ENCODE data around the gene HES1.
"Not testable (repeated sequence)": the region's sequence is repeated elsewhere in the genome, so short reads cannot be mapped to it uniquely, and the experiment has no call there.

The HES1 gene

DNA sequence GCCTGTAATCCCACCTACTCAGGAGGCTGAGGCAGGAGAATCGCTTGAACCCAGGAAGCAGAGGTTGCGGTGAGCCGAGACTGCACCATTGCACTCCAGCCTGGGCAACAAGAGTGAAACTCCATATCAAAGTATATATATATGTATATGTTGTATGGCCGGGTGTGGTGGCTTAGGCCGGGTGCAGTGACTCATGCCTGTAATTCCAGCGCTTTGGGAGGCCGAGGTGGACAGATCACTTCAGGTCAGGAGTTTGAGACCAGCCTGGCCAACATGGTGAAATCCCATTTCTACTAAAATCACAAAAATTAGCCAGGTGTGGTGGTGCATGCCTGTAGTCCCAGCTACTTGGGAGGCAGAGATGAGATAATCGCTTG lies 7.0 kb upstream of the HES1 start:
- not testable (repeated sequence) for DNase-seq

GRCh38 chr3:194129581-194130133 lies 6.3 kb upstream of the HES1 start:
- DNase-seq = no peak

DNA sequence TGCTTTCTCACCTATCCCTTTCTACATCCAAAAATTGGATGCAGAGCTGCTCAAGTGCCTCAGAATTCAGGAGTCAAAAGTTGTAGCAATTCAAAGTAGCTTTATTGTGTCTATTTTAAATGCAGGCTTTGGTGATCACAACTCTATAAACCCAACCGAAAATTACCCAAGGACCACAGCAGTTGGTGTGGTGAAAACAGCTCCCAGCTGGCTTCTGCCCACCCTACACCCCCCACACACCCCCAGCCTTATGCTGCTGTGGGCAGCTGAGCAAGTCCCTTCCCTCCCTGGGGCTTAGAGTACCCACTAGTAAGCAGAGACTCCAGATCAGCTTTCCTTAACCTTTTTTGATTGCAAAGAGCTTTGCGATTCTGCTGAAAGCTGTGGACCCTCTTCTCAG lies 5.8 kb upstream of the HES1 start:
- DNase-seq = no peak

DNA sequence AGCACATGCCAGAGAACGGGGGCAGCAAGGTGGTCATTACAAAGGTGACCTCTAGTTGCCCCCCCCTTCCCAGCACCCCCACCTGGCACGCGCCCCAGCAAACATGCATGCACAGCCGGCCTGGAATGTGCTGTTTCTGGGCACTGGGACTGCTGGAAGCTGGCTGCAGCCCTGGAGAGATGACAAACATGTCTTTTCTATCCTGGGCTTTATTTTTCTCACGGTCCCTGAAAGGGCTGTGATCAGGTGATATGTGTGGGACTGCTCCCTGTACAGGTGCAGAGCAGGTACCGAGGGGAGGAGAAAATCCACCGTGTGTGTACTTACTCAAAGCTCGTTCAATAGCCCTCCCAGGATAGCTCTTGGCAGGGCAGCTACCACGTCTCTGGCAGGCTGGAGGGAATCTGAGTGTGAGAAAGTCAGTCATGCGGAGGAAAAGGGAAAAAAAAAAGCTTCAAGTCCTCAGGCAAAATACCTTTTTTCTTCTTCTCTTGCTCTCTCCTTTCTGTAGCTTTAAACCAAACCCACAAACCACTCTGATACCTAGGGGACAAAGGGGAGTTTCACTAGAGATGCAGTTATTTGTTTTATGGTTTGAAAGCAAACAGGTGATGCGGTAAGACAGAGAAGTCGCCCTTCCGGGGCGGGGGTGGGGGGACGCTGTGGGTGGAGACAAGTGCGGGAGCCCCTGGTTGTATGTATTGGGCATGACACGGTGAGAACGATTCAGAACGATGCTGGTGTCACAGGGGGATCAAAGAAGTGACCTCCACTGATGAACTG lies 5.0 kb upstream of the HES1 start:
- no peak for DNase-seq

- no peak for DNase-seq
Measured at GRCh38 chr3:194132465-194133286, 3.3 kb upstream of the HES1 start.

- DNase-seq = peak; percentile 33 to 47
Measured at GRCh38 chr3:194133661-194134230, 2.2 kb upstream of the HES1 start.

DNA sequence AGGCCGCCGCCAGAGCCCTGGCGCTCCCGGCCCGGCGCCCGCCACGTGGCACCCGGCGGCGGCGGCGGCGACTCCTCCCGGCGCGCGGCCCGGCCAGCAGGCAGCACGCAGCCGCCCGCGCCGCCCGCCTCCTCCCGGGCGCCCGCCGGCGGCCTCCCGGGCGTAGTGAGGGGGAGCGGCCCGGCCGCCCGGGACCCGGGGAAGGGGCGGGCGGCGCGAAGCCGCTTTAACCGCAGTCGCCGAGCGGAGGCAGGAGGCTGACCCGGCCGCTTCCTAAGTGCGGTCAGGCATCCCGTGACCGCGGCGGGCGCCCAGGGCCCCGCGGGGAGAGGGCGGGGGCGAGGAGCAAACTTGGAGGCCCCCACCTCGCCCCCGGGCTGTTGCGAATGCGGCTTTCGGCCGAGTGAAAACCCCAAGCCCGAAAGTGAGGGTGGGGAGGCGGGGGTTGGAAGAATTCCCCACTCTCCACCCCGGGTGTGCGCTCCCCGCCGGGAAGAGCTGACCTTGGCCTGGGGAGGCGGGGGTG lies 1.7 kb upstream of the HES1 start:
- peak in 1 of 2 experiments; percentile 36 for DNase-seq

DNA sequence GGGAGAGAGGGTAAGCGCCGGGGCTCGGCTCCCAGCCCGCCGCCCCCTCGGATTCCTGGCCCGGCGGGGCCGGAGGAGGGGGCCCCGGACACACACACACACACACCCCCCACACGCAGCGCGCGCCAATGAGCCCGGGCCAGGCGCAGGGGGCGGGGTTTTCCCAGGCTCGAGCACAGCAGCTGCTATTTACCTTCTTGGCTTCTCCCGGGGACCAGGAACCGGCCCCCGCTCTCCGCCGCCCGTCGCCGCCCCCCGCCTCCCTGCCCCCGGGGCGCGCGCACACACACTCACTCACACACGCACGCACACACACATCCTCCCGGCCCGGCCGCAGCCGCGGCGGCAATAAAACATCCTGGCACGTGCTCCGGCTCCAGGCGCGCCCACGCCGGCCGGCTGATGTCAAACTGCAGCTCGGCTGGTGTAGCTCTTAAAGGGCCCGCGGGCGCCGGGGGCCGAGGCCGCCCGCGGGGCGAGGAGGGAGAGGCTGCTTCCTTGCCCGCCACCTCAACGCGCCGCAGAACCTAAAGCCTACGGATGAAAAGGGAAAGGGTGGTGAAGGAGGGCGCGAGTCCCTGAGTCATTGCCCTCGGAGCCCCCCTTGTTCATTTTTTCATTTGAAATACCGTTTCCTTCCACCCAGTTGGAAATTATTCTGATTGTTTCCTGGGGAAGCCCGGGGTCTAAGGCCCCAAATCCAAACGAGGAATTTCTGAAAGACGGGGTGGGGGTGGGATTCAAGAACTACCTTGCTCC lies 1.0 kb upstream of the HES1 start:
- DNase-seq = peak; percentile 84 to 90

GRCh38 chr3:194135516-194135805 lies 487 bp upstream of the HES1 start:
- DNase-seq = no peak

GRCh38 chr3:194136519-194137007 lies 615 bp downstream of the HES1 start:
- no peak for DNase-seq

DNA sequence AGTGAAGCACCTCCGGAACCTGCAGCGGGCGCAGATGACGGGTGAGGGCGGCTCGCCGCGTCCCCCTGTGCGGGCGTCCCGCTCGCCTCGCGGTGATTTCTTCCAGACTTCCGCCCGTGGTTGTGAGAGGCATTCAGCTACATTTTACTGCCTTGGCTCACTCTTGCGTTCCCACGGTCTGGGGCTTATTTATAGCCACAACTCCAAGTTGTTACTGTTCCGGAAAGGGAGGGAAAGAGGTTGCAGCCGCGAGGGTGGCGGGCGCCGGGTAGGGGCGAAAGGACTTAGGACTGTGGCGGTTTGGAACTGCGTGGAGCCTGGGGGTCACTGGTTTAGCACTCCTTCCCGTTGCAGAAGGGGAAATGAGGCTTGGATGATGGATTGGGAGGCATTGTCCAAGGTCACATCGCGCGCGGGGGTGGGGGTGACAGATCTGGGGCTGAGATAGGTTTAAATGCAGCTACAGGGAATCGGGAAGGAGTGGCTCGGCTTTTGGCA lies 1.1 kb downstream of the HES1 start:
- no peak for DNase-seq

DNA sequence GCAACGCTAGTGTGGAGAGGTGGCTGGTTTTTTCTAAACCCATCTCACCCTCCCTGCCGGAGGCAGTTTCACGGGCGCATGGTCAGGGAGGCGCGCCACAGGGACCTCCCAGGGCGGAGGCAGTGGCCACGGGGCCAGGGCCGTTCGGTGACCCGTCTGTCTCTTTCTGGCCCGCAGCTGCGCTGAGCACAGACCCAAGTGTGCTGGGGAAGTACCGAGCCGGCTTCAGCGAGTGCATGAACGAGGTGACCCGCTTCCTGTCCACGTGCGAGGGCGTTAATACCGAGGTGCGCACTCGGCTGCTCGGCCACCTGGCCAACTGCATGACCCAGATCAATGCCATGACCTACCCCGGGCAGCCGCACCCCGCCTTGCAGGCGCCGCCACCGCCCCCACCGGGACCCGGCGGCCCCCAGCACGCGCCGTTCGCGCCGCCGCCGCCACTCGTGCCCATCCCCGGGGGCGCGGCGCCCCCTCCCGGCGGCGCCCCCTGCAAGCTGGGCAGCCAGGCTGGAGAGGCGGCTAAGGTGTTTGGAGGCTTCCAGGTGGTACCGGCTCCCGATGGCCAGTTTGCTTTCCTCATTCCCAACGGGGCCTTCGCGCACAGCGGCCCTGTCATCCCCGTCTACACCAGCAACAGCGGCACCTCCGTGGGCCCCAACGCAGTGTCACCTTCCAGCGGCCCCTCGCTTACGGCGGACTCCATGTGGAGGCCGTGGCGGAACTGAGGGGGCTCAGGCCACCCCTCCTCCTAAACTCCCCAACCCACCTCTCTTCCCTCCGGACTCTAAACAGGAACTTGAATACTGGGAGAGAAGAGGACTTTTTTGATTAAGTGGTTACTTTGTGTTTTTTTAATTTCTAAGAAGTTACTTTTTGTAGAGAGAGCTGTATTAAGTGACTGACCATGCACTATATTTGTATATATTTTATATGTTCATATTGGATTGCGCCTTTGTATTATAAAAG lies 1.8 kb downstream of the HES1 start:
- DNase-seq = peak; percentile 34 to 58

- DNase-seq = no peak
Measured at GRCh38 chr3:194138732-194139070, 2.8 kb downstream of the HES1 start.

- DNase-seq = no peak
Measured at GRCh38 chr3:194139071-194139813, 3.3 kb downstream of the HES1 start.

GRCh38 chr3:194139814-194140391 lies 4.0 kb downstream of the HES1 start:
- no peak for DNase-seq

GRCh38 chr3:194140520-194141414 lies 4.8 kb downstream of the HES1 start:
- no peak for DNase-seq

DNA sequence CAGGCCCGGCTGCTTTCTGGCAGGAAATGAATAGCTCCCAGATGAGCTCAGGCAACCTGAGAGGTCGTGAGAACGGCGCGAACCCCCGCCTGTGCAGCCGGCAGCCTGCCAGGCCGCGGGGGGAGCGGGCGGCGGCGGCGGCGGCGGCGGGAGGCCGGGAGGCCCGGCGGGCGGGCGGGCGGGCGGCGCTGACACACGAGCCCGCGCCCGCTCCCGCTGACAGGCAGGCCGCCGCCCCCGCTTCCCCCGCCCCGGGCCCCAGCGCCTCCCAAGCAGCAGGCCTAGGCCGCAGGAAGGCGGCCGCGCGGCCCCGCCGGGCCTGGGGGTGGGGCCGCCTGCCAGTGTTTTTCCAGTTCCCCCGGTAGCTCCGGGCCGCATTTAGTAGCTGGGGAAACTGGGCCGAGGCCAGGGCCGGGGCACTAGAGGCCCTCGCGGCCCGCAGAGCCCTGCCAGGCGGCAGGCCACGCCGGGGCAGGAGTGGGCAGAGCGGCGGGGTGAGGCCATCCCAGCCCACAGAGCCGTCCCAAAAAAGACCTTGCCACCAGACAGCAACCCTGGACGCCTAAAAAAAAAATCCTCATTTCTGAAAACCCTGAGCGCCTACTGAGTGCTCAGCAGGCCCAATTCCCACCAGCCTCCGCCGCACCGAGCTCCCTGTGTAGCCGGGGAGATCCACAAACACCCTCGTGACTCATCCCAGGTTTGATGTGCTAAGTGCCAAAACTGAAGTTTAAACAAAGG lies 5.6 kb downstream of the HES1 start:
- peak; percentile 48 to 80 for DNase-seq
